ENCODE results near the gene AKR1A1. TPM values are rescaled to one million over a fixed set of nuclear protein-coding genes. Genes with fewer than 3 reads are reported as not detected.
"Not testable (repeated sequence)": the region's sequence is repeated elsewhere in the genome, so short reads cannot be mapped to it uniquely, and the experiment has no call there.

The AKR1A1 gene
- total RNA-seq, 2 donors from 2014 or later = 203 to 263 TPM

- no peaks in the 10 kb centered on the region for H3K27me3 ChIP-seq
- peak overlapping the region; percentile 88 for H3K27ac ChIP-seq
- TF ChIP-seq CTCF (IDR thresholded peaks at IDR 0.05) = no peak
- DNase-seq = no peak
- H3K9me3 ChIP-seq = no peaks in the 10 kb centered on the region
- H3K9ac ChIP-seq (ENCODE audit: low read depth in 2 of 2, low read length in 2 of 2) = peak overlapping the region; percentile 98 to 99
- peaks cover 12% of the 10 kb centered on the region for H3K4me1 ChIP-seq
- H3K4me3 ChIP-seq = peak overlapping the region; percentile 78
- H3K36me3 ChIP-seq = no peaks in the 10 kb centered on the region
- intact Hi-C loops (cut with DNase I) = no loop called here
These were observed 28.1 kb upstream of the AKR1A1 start for GRCh38 chr1:45522324-45523104.

DNA sequence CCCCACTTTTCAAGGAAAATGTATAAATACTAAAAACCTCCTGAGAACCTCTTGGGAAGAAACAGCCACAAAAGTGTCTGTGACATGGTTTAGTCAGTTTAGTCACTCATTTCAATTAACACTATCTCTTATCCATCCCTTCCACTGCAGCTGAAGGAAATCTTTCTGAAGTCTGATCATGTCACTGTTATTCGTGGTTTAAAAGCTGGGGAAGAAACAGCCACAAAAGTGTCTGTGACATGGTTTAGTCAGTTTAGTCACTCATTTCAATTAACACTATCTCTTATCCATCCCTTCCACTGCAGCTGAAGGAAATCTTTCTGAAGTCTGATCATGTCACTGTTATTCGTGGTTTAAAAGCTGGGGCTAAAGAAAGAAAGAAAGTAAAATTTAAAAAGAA lies 27.1 kb upstream of the AKR1A1 start:
- H3K27me3 ChIP-seq; H3K9ac ChIP-seq (ENCODE audit: low read depth in 2 of 2, low read length in 2 of 2); H3K36me3 ChIP-seq; intact Hi-C loops (cut with DNase I); H3K9me3 ChIP-seq; H3K4me3 ChIP-seq; H3K27ac ChIP-seq; DNase-seq: not testable (repeated sequence)
- H3K4me1 ChIP-seq = peaks cover 12% of the 10 kb centered on the region

DNA sequence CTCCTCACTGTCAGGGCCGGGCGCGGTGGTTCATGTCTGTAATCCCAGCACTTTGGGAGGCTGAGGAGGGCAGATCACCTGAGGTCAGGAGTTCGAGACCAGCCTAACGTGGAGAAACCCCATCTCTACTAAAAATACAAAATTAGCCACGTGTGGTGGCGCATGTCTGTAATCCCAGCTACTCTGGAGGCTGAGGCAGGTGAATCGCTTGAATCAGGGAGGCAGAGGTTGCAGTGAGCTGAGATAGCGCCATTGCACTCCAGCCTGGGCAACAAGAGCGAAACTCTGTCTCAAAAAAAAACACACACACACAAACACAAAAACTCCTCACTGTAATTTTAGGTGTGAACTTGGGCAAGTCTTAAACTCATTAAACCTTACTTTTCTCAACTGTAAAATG lies 26.7 kb upstream of the AKR1A1 start:
- H3K4me3 ChIP-seq; H3K9me3 ChIP-seq; DNase-seq; H3K27me3 ChIP-seq; H3K36me3 ChIP-seq; H3K9ac ChIP-seq (ENCODE audit: low read depth in 2 of 2, low read length in 2 of 2); intact Hi-C loops (cut with DNase I); H3K27ac ChIP-seq: not testable (repeated sequence)
- H3K4me1 ChIP-seq = peaks cover 12% of the 10 kb centered on the region

DNA sequence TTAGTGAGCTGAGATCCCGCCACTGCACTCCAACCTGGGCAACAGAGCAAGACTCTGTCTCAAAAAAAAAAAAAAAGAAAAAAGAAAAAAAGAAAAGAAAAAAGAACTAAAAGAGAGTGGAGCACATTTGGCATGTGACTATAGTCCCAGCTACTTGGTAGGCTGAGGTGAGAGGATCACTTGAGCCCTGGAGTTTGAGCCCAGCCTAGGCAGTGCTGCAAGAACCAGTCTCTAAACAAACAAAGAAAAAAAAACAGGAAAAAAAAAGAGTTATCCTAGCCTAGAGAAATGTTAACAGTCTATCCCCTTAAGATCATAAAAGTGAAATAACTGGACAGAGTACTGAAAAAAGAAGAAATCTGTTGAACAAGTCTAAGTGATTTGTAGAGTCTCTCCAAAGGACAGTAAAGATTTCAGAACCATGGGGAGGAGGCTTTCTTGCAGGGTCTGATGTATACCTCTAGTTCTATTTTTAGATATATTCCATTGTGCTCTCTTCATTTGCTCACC lies 24.4 kb upstream of the AKR1A1 start:
- intact Hi-C loops (cut with DNase I) = no loop called here
- H3K9ac ChIP-seq (ENCODE audit: low read depth in 2 of 2, low read length in 2 of 2) = no peak overlapping the region
- H3K9me3 ChIP-seq = no peaks in the 10 kb centered on the region
- H3K36me3 ChIP-seq = no peaks in the 10 kb centered on the region
- DNase-seq = no peak
- no peak overlapping the region for H3K4me3 ChIP-seq
- no peak for TF ChIP-seq CTCF (IDR thresholded peaks at IDR 0.05)
- H3K27ac ChIP-seq = no peak overlapping the region
- no peaks in the 10 kb centered on the region for H3K27me3 ChIP-seq
- H3K4me1 ChIP-seq = peaks cover 6% of the 10 kb centered on the region

- Histone ChIP-seq H3K9ac (ENCODE audit: low read depth in 2 of 2, low read length in 2 of 2) (no peak overlapping the region), H3K36me3 (no peaks in the 10 kb centered on the region), H3K27me3 (no peaks in the 10 kb centered on the region), H3K9me3 (no peaks in the 10 kb centered on the region), H3K4me1 (no peaks in the 10 kb centered on the region), H3K4me3 (no peak overlapping the region), H3K27ac (no peak overlapping the region)
- DNase-seq = no peak
- TF ChIP-seq CTCF (IDR thresholded peaks at IDR 0.05) = no peak
- intact Hi-C loops (cut with DNase I) = no loop called here
These were observed 19.9 kb upstream of the AKR1A1 start for GRCh38 chr1:45530632-45531135.

DNA sequence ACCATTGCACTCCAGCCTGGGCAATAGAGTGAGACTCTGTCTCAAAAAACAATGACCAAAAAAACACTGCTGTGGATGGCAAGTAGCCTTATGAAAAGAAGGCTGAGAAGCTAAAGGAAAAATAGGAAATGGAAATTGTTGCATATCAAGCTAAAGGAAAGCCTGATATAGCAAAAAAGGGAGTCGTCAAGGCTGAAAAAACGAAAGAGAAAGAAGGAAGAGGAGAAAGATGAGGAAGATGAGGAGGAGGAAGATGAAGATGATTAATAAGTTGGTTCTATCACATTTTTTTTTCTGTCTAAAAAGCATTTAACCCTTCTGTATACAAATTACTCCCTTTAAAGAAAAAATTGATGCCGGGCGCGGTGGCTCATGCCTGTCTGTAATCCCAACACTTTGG lies 18.8 kb upstream of the AKR1A1 start:
- no peaks in the 10 kb centered on the region for H3K9me3 ChIP-seq
- H3K36me3 ChIP-seq = no peaks in the 10 kb centered on the region
- no peak overlapping the region for H3K4me3 ChIP-seq
- TF ChIP-seq CTCF (IDR thresholded peaks at IDR 0.05) = no peak
- H3K4me1 ChIP-seq = no peaks in the 10 kb centered on the region
- no peaks in the 10 kb centered on the region for H3K27me3 ChIP-seq
- no peak overlapping the region for H3K9ac ChIP-seq (ENCODE audit: low read depth in 2 of 2, low read length in 2 of 2)
- H3K27ac ChIP-seq = no peak overlapping the region
- intact Hi-C loops (cut with DNase I) = no loop called here
- no peak for DNase-seq
